Bronchial epithelial cell (primary cell): ENCODE data around the gene INPP5E. TPM values are rescaled to one million over a fixed set of nuclear protein-coding genes. Genes with fewer than 3 reads are reported as not detected.

ENCODE experiments used
- DNase-seq: peaks from one replicate; pipeline ENCODE4 v3.0.0-alpha.2; 2010; ENCODE audit warnings: low read depth
- FAIRE-seq: peaks from 2 replicates; lab custom pipeline; 2011; peaks lifted over from hg19 to GRCh38; lab: Jason Lieb, UNC
- H3K27me3 ChIP-seq: 2 replicates; pipeline ENCODE4 v1.5.1; 2011; ENCODE audit warnings: low read length; ENCODE audit not compliant: control insufficient read depth, insufficient read depth
- H3K36me3 ChIP-seq: 2 replicates; pipeline ENCODE4 v1.5.1; 2011; ENCODE audit warnings: low read length; ENCODE audit not compliant: control insufficient read depth, insufficient read depth
- H3K4me3 ChIP-seq: 2 replicates; pipeline ENCODE4 v1.5.1; 2011; ENCODE audit warnings: mild to moderate bottlenecking, low read depth, low read length, control low read depth
- CTCF ChIP-seq: IDR thresholded peaks from 2 replicates; pipeline ENCODE4 v1.5.1; 2011; ENCODE audit warnings: mild to moderate bottlenecking, moderate library complexity, low read length, control low read depth, inconsistent platforms; ENCODE audit not compliant: insufficient read depth, severe bottlenecking
- total RNA-seq: library from RNA; depleted of rRNA; stranded (reverse); fragments of >200 nt; gene quantifications from 2 replicates; pipeline ENCODE4 v1.2.1, GENCODE V29; 2014

The INPP5E gene
- total RNA-seq, 1 donor from 2014 or later, result 2.4 TPM

DNA sequence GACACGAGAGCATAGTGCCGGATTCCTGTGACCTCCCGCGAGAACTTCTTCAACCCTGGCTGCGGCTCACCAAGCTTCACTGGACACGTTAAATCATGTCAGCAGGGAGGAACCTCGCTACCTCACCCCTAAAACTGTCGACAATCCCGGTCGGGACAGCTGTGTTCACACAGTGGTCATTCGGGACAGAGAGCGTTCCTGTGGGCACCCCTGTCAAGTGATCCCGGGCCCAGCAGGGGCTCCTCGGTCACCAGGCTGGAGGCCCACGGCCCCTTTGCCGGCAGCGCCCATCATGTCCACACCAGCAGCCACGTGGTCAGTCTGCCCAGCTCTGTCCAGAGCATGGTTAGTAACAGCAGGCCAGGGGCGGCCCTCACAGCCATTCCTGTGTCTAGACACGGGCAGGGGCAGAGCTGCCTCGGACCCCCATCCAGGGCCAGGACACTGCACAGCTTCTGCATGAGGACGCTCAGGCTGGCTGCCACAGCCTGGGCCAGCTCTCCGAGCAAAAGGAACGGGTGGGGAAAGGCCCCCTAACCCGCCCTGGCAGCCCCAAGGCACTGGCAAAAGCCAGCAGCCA is 3.5 kb downstream of the INPP5E start:
- Histone ChIP-seq H3K27me3 (no peaks in the 10 kb centered on the region), H3K36me3 (peaks cover 12% of the 10 kb centered on the region), H3K4me3 (no peak overlapping the region)
- DNase-seq (no peak), FAIRE-seq (no peak)
- TF ChIP-seq CTCF, result no peak

DNA sequence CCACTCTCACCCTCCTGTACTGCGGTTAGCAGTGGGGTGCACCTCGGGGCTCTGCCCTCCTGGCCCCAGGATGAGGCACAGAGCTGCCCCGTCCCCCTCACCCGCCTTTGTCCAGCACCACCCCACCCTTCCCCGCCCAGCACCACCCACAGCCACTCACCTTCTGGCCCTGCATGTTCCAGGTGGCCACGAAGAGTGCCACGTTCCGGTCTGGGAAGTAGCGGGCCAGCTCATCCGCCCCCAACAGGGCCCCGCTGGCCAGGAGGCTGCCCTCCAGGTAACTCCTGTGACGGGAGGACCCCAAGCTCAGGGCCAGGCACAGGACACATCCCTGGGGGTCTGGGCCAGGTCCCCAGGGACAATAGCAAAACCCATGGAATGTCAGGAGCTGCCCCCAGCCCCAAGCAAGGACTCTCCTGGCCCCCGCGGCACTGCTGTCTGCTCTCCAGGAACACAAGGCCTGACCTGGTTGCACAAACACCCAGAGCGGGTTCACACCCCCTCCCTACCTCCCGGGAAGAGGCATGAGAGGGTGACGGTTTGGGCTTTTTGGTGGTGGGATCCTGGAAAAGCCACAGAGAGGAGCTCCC is 5.0 kb downstream of the INPP5E start:
- no peak for DNase-seq
- no peak for TF ChIP-seq CTCF
- no peak for FAIRE-seq
- H3K4me3 ChIP-seq, result no peak overlapping the region
- peaks cover 16% of the 10 kb centered on the region for H3K36me3 ChIP-seq
- H3K27me3 ChIP-seq, result no peaks in the 10 kb centered on the region

DNA sequence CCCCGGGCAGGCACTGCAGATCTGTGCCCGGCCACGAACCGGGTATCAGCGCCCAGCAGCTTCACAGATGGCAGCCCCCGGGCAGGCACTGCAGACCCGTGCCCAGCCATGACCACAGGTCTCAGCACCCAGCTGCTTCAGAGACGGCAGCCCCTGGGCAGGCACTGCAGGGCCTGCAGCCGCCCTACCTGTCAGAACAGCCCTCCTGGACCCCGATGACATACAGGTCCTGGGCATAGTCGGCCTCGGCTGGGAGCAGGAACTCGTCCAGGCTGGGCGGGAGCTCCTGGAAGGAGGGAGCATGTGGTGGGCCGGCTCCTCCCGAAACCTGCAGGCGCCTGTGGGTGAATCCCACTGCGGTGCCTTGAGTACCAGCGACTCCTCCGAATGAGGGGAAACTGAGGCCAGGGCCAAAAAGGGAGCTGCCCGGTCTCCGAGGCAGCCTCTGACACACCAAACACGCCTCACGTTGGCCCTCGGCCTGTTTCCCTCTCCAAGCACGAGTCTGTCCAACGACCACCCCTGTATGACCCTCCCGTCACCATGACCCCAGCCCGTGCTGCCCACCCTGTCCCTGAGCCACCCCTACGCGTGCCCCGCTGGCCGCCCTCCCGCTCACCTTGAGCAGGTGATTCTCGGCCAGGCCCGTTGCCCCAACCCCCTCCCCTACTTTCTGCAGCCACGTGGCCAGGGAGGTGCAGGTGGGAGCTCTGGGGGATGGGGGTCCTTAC is 5.6 kb downstream of the INPP5E start:
- no peak overlapping the region for H3K4me3 ChIP-seq
- H3K36me3 ChIP-seq, result peaks cover 18% of the 10 kb centered on the region
- TF ChIP-seq CTCF, result no peak
- FAIRE-seq (no peak), DNase-seq (no peak)
- H3K27me3 ChIP-seq, result no peaks in the 10 kb centered on the region

DNA sequence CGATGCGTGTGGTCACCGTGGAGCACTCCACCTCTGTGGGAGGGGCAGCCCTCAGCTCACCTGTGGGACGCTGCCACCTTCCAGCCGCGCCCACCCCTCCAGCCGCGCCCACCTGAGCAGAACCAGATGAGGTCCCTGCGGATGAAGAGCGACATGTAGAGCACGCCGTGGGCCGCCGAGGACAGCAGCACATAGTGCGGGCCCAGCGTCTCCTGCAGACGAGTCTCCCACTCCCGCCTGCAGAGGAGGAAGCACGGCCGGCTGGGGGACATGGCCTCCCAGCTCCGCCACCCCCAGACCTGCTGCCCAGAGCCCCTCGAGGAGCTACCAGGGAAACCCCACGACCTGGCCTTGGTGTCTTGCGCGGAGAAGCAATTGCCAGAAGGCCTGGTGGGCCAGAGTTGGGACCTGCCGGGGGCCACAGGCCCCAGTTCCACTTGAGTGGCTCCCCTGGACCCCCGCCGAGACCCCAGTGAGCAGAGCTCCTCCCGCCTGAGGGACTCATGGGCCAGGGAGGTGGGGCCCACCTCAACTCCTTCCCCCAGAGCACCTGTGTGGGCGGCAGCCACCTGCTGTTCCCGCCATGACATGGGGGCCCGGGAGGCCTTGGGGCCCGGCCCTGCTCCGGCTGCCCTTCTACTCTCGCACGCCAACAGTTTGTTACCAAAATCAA is 6.5 kb downstream of the INPP5E start:
- no peak overlapping the region for H3K4me3 ChIP-seq
- FAIRE-seq, result no peak
- DNase-seq, result no peak
- H3K36me3 ChIP-seq, result peaks cover 21% of the 10 kb centered on the region
- no peak for TF ChIP-seq CTCF
- H3K27me3 ChIP-seq, result no peaks in the 10 kb centered on the region

DNA sequence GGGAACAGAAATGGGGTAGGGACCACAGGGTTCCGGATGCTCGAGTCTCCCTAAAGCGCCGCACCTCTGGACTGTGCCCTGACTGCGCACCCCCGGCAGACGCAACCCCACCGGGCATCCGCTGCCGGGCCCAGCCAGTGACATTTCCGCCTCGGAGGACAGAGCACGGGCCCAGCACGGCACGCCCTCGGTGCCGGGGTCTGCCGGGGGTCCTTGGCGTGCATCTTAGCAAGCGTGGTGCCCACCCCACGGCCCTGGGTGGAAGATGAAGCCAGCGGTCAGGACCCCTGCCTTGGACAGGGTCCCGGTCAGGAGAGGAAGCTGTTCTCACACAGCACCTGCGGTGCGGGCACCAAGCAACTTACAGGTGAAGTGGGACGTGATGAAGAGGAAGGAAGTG is 7.1 kb downstream of the INPP5E start:
- Histone ChIP-seq H3K4me3 (no peak overlapping the region), H3K36me3 (peaks cover 21% of the 10 kb centered on the region), H3K27me3 (no peaks in the 10 kb centered on the region)
- FAIRE-seq (no peak), DNase-seq (no peak)
- TF ChIP-seq CTCF, result no peak
